Right lobe of liver (tissue), 6 donors: ENCODE data around the gene CACNB2. TPM values are rescaled to one million over a fixed set of nuclear protein-coding genes. Genes with fewer than 3 reads are reported as not detected.

ENCODE experiments used
- ATAC-seq, 4 donors: fragments of 200-7000 bp; cut with Tn5 transposase; one replicate each; pipeline ENCODE4 v1.9.1; 2020; ENCODE audit warnings: mild to moderate bottlenecking in 4 of 4, moderate library complexity in 4 of 4
- DNase-seq, 3 donors: peaks; one replicate each; pipeline ENCODE4 v3.0.0-alpha.2; 2020
- H3K27ac ChIP-seq, 3 donors: fragments of 200-600 bp; one replicate each; pipeline ENCODE4 v1.8.0; 2022
- H3K27me3 ChIP-seq, 2 donors: fragments of 200-600 bp; one replicate each; pipeline ENCODE4 v1.8.0; 2022
- H3K36me3 ChIP-seq, 4 donors: fragments of 200-600 bp; sonication (generic) in 1 of 4; one replicate each; pipeline versions ENCODE4 v1.5.1 to v1.8.0; 2017 to 2022; ENCODE audit warnings: control low read depth in 1 of 4
- H3K4me1 ChIP-seq, 4 donors: fragments of 200-600 bp; sonication (generic) in 1 of 4; one replicate each; pipeline versions ENCODE4 v1.5.1 to v1.8.0; 2017 to 2022; ENCODE audit warnings: control low read depth in 1 of 4
- H3K4me3 ChIP-seq, 3 donors: fragments of 200-600 bp; one replicate each; pipeline ENCODE4 v1.8.0; 2022
- H3K9me3 ChIP-seq, 4 donors: fragments of 200-600 bp; sonication (generic) in 1 of 4; one replicate each; pipeline versions ENCODE4 v1.5.1 to v1.8.0; 2017 to 2022; ENCODE audit warnings: control low read depth in 1 of 4
- POLR2A ChIP-seq: fragments of 450-650 bp; IDR thresholded peaks from one replicate; pipeline ENCODE4 v1.6.1; 2017; ENCODE audit warnings: antibody characterized with exemption, mild to moderate bottlenecking
- WGBS: methylation state at CpG from one replicate; pipeline ENCODE4 v1.1.6; 2018; ENCODE audit warnings: low coverage, low lambda C conversion rate; ENCODE audit not compliant: insufficient coverage; ENCODE audit errors: missing lambda C conversion rate; 5-methylcytosine and 5-hydroxymethylcytosine counted together
- intact Hi-C, 2 donors: fragments of 100-400 bp; cut with DNase I; formaldehyde crosslinking; loops; one replicate each; pipeline versions ENCODE4 v1.11.2 to v1.14.1; 2022
- total RNA-seq, 6 experiments: library from RNA; depleted of rRNA in 2 of 6; stranded (reverse); fragments of >200 nt in 2 of 6; fragmentation: NEBNext Ultra II Directional in 3 of 6; extraction: Animal tissue kit (Norgen Biotek cat#: 25700) in 3 of 6; gene quantifications; one replicate each; pipeline versions ENCODE4 v1.1.0 to v1.2.4, GENCODE V29; 2016 to 2023
- TF ChIP-seq, protein P1 (sequence below), 4 donors: fragments of 200-600 bp in 3 of 4; fragments of 450-650 bp in 1 of 4; IDR thresholded peaks; one replicate each; pipeline versions ENCODE4 v1.5.1 to v1.8.0; 2016 to 2022; ENCODE audit warnings: antibody characterized with exemption in 4 of 4, mild to moderate bottlenecking in 2 of 4
- donor health status: DM: no; HTN: yes; CAD: no.
- donor health status: DM: no; HTN: no; CAD: no.
- donor health status: DM: no; HTN: no; CAD: no.
- donor health status: DM: no; HTN: yes; CAD: no.
- donor health status: DM: no; HTN: yes; CAD: no.

The CACNB2 gene
- total RNA-seq, 6 experiments from 2014 or later: 0.12 to 1.8 (median 1.0) TPM; not detected in 1

DNA sequence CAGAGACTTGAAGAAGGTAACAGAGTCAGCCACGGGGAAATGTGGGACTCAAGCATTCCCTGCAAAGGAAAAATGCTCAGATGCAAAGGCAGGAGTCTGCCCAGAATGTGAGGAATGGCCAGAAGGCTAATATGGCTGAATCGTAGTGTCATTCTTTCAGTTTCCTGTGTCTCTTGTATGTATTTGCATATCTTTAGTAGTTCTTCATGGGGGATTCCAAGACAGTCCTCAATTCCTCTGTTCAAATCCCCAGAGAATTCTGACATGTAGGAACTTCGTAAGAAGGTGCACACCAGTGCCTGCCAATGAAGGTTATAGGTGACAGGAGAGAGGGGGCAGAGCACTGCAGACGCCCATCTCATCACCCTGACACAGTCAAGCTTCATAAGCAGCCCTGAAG lies 154.4 kb downstream of the CACNB2 start:
- Histone ChIP-seq H3K4me1 (no peaks in the 10 kb centered on the region), H3K27me3 (no peaks in the 10 kb centered on the region), H3K4me3 (no peak overlapping the region), H3K9me3 (no peaks in the 10 kb centered on the region), H3K36me3 (no peaks in the 10 kb centered on the region), H3K27ac (no peak overlapping the region)
- DNase-seq (no peak), ATAC-seq (no peak)
- intact Hi-C loops: no loop called here
- no peak for TF ChIP-seq POLR2A
- TF ChIP-seq, protein P1, sequence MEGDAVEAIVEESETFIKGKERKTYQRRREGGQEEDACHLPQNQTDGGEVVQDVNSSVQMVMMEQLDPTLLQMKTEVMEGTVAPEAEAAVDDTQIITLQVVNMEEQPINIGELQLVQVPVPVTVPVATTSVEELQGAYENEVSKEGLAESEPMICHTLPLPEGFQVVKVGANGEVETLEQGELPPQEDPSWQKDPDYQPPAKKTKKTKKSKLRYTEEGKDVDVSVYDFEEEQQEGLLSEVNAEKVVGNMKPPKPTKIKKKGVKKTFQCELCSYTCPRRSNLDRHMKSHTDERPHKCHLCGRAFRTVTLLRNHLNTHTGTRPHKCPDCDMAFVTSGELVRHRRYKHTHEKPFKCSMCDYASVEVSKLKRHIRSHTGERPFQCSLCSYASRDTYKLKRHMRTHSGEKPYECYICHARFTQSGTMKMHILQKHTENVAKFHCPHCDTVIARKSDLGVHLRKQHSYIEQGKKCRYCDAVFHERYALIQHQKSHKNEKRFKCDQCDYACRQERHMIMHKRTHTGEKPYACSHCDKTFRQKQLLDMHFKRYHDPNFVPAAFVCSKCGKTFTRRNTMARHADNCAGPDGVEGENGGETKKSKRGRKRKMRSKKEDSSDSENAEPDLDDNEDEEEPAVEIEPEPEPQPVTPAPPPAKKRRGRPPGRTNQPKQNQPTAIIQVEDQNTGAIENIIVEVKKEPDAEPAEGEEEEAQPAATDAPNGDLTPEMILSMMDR (IDR thresholded peaks at IDR 0.05): no peak
- 63% methylated on average over 3 of the region's 4 CpGs for WGBS

- H3K36me3 ChIP-seq: no peaks in the 10 kb centered on the region
- H3K27ac ChIP-seq: no peak overlapping the region
- no peak for DNase-seq
- intact Hi-C loops: no loop called here
- TF ChIP-seq, protein P1 (IDR thresholded peaks at IDR 0.05): no peak
- TF ChIP-seq POLR2A: no peak
- no peaks in the 10 kb centered on the region for H3K27me3 ChIP-seq
- H3K4me3 ChIP-seq: no peak overlapping the region
- H3K9me3 ChIP-seq: no peaks in the 10 kb centered on the region
- WGBS: 72% methylated on average over 5 of the region's 5 CpGs
- no peak for ATAC-seq
- no peaks in the 10 kb centered on the region for H3K4me1 ChIP-seq
Observed at GRCh38 chr10:18297659-18298058, 157.4 kb downstream of the CACNB2 start.

DNA sequence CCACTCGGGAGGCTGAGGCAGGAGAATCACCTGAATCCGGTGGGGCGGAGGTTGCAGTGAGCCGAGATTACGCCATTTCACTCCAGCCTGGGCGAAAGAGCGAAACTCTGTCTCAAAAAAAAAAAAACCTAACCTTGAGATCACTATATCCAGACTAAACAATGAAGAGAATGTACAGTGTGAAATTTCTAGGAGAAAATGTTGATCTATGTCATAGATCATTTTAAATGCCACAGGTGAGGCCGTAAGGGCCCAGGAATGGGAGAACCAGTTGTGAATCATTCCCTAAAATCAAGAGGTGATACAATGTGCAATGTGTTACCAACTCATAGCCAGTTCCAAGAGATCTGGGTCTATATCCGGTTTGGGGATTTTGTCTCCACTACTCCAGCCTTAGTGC lies 158.0 kb downstream of the CACNB2 start:
- H3K4me3 ChIP-seq: no peak overlapping the region
- no peak for DNase-seq
- no peaks in the 10 kb centered on the region for H3K9me3 ChIP-seq
- no peaks in the 10 kb centered on the region for H3K27me3 ChIP-seq
- no peak overlapping the region for H3K27ac ChIP-seq
- ATAC-seq: no peak
- no peaks in the 10 kb centered on the region for H3K4me1 ChIP-seq
- H3K36me3 ChIP-seq: no peaks in the 10 kb centered on the region
- 80% methylated on average over 7 of the region's 9 CpGs for WGBS
- intact Hi-C loops: no loop called here
- TF ChIP-seq POLR2A: no peak
- TF ChIP-seq, protein P1 (IDR thresholded peaks at IDR 0.05): no peak

DNA sequence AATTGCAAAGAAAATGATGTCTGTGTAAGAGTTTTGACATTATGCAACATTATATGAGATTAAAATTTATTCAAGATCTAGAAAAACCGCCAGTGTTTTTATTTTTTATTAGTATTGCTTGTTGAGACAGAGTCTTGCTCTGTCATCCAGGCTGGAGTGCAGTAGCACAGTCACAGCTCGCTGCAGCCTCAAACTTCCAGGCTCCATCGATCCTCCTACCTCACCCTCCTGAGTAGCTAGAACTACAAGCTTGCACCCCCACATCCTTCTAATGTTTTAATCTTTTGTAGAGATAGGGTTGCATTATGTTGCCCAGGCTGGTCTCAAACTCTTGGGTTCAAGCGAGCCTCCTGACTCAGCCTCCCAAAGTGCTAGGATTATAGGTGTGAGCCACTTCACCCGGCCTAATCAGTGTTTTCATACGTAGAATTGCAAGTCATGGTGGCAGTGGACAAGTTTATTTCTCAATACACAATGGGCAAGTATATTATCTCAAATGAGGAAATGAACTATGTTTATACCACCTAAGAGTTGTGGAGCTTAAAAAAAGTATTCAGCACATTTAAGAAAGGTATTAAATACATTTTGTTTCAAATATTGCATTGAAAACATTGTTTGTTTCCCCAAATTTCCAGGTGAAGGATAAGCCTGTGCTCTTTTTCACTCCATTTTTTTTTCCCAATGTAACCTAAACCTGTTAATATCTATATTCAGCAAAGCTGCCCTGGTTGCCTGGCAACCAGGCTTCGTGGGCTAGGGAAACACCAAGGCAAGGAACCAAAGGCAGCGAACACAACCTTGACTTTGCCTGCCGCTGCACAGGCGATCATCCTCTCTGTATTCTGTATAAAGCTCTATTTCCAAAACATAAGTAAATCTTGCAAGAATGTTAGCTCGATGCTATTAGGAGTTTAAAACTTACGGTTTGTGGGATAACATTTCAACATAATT lies 163.9 kb downstream of the CACNB2 start:
- Histone ChIP-seq H3K27ac (no peak overlapping the region), H3K4me1 (no peaks in the 10 kb centered on the region), H3K4me3 (no peak overlapping the region), H3K27me3 (no peaks in the 10 kb centered on the region), H3K36me3 (no peaks in the 10 kb centered on the region), H3K9me3 (no peaks in the 10 kb centered on the region)
- 61% methylated on average over 12 of the region's 12 CpGs for WGBS
- TF ChIP-seq, protein P1 (IDR thresholded peaks at IDR 0.05): no peak
- TF ChIP-seq POLR2A: no peak
- intact Hi-C loops: no loop called here
- ATAC-seq (no peak), DNase-seq (no peak)
